Stimulated activated CD8-positive, alpha-beta memory T cell treated with anti-CD3 and anti-CD28 coated beads, Interleukin-4, amount 100 ng/mL, for 48 hours (primary cell): Measurements from ENCODE around the gene CEP85L.

Experiments used
- DNase-seq: peaks from one replicate; pipeline ENCODE4 v3.0.0-alpha.2; 2020

The CEP85L gene

DNA sequence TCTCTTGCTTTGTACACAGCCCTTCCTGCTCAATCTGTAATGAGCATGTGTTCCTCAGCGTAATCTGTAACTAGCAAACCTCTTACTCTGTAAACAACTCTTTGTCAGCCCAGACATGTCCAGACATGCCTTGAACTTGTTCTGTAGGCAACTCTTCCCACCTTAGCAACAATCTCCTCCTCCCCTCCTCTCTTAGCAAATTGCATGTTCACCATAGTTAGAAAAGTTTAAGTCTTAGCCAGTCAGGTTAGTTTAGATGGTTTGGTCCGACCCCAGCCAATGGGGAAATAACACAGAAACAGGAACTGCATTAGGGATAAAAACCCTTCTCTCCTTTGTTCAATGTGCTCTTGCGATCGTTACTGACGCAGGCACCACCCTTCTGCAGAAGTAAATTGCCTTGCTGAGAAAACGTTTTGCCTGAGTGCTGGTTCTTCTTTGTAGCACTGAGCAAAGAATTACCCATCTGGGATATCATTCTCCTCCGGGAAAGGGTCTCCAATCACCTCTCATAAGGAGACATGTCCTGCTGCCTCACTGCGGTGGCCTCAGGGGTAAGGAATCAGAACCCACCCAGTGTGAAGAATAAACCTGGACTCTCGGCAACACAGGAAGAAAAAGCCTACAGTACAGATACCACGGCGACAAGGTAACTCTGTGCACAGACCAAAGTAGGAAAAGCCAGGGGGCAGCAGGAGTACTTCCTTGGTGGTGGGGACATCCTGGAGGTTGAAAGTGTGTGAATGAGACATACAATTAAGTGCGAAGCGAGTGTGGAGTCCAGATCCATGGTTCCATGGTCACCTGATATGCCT, 77.1 kb downstream of the CEP85L start:
- DNase-seq, result no peak

DNA sequence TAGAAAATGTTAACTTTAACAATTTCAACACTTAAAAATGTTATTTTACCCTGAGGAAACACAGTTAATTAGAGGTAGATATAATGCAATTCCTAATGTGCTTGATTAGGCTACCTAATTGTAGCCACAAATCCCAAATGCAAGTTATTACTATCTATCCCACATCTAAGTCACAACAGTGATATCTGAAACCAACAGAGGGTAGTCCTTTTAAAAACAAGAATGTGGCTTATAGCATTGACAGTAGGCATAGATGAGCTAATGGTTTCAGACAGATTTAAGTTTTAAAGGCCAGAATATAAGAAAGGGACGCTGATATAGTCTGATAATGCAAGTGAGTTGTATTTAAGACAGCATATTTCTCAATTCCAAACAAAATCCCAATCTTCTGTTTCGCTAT, 80.3 kb downstream of the CEP85L start:
- DNase-seq, result no peak

GRCh38 chr6:118569498-118569897, 81.9 kb downstream of the CEP85L start:
- DNase-seq, result no peak

DNA sequence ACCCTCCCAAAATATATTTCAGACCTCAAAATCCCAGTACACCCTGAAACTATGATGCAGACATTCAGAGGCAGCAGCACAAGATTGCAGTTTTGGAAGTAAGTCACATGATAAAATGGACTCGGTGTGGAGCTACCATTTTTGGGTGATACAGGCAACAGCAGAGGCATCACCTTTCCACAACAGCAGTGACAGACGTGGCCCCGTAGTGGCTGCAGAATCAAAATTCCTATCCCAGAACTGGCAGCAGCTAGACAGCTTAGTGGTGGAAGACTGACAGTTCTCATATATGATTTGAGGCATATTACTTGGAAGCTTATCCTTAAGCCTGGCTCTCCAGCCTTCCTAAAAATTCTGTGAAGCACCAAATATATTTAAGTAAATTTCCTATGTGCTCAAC, 83.4 kb downstream of the CEP85L start:
- DNase-seq, result no peak

DNA sequence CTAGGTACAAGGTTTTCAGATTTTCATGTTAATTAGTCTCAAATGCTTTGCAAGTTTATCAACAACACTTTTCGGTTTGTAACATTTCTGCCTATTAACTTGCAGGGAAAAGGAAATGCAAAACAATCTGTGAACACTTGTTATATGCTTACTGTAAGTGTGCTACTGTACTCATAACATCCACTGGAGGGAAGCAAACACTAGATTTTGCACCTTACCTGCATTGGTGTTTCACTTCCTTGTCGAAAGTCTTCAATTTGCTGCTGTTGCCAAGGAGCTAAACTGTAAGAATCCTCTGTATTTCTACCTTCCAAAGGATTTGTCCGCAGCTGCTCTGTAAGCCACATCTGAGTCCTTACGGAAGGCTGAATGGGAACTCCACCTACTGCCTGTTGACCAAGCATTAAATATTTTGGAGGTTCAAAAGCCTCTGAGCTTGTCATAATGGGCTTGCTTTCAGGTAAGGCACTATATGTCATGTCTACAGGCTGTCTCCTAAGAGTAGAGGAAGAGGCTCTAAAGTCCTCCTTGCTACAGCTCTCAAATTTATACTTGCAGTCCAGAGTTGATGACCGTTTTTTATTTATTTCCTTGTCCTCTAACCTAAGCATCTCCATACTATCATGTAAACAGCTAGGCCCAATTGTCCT, 86.0 kb downstream of the CEP85L start:
- no peak for DNase-seq

GRCh38 chr6:118562959-118563358, 88.4 kb downstream of the CEP85L start:
- no peak for DNase-seq

DNA sequence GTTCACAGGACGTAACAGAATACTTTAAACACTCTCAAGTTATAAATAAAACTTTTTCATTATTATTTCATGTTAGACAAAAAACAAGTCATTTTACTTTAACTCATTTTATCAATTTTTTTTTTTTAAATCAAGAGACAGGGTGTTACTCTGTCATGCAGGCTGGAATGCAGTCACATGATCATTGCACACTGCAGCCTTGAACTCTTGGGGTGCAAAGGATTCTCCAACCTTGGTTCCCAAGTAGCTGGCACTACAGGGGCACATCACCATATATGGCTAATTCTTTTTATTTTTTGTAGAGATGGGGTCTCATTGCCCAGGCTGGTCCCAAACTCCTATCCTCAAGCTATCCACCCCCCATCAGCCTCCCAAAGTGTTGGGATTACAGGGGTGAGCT, 89.1 kb downstream of the CEP85L start:
- no peak for DNase-seq

GRCh38 chr6:118559659-118560058, 91.7 kb downstream of the CEP85L start:
- no peak for DNase-seq

- no peak for DNase-seq
Observed at GRCh38 chr6:118558464-118559217, 92.8 kb downstream of the CEP85L start.

DNA sequence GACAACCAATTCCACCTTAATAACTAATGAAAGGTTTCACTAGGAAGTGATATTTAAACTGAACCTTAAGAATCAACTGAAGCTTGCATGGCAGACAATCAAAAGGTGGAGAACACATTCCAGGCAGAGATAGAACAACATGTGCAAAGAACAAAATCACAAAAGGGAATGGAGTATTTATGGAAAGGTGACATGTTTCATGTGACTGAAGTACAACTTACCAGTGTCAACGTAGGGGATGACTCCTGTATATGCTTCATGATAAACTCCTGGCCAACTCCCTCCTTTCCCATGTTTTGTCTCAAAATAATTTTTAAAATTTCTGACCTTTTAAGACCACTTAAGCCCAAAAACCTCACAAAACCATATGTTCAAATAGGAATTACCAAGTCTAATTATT, 96.7 kb downstream of the CEP85L start:
- no peak for DNase-seq

GRCh38 chr6:118553132-118553531, 98.3 kb downstream of the CEP85L start:
- no peak for DNase-seq

- DNase-seq, result no peak
Observed at GRCh38 chr6:118551063-118552053, 100.0 kb downstream of the CEP85L start.

- DNase-seq, result no peak
Observed at GRCh38 chr6:118548613-118549012, 102.8 kb downstream of the CEP85L start.

DNA sequence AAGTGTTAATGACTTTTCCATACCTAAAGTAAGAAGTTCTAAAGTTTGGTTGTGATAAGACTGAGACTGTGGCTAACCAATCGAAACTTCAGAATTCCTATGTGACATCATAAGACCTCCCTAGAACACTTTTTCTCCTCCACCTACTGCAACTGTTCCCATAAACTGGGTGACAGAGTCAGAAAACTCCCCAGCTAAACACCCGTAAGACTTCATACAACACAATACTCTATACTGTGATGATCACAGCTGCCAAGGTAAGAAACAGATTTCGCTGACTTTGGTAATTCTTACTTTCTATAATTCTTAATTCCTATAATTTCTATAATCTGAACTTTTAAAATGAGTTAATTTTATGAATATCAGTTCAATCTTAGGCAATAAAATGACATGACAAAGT, 103.3 kb downstream of the CEP85L start, which contains the start of gene PLN:
PLN (plus strand) TSS at position 161 of the 400 bp plus-strand sequence. CDS start 10,626 bp downstream, outside the sequence.
- no peak for DNase-seq

GRCh38 chr6:118546880-118547218, 104.5 kb downstream of the CEP85L start:
- no peak for DNase-seq

GRCh38 chr6:118546164-118546879, 105.1 kb downstream of the CEP85L start:
- DNase-seq, result no peak

DNA sequence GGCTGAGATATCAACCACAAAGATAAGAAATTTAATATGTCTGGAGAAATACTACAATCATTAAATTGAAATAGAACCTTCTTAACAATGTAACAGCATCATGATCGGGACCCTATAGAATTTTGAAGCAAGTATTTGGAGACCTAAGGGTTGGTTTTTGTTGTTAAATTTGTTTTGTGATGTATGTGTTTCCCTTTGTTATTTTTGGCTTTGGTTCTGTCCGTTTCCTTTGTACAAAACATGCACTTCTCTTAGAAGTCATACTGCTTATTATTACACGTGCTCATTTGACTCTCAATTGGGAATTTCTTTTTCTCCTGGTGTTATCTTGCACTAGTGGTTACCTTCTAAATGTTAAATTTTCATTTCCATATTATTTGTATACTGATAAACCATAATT, 107.3 kb downstream of the CEP85L start:
- no peak for DNase-seq

GRCh38 chr6:118542184-118542952, 109.0 kb downstream of the CEP85L start:
- no peak for DNase-seq

GRCh38 chr6:118537574-118537973, 113.8 kb downstream of the CEP85L start:
- DNase-seq, result no peak

DNA sequence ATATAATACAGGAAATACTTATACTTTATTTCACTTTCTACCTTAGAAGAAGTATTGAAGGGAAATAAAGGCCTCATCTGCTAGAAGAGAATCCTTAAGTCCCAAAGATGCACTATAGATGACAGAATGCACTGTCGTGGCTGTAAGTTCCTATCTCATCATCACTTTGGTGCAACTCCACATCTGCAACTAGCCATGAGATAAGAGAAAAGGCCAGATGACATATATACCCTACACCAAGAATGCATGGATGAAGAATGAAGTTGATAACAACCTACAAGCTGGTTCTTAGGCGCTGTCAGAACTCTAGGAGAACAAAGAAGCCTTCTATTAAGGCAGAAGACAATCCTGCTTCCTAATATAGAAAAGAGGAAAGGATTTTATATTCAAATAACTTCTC, 114.9 kb downstream of the CEP85L start:
- DNase-seq, result no peak
